Heart left ventricle (tissue), 16 donors: ENCODE results near the gene RNF181. TPM values are rescaled to one million over a fixed set of nuclear protein-coding genes. Genes with fewer than 3 reads are reported as not detected.

Experiments used
- ATAC-seq, 4 donors: fragments of 200-7000 bp; cut with Tn5 transposase; one replicate each; pipeline ENCODE4 v1.9.1; 2020 to 2022; ENCODE audit warnings: moderate library complexity in 4 of 4, mild to moderate bottlenecking in 3 of 4, moderate number of reproducible peaks in 1 of 4
- DNase-seq, 5 donors: peaks; one replicate each; pipeline ENCODE4 v3.0.0-alpha.2; 2020
- H3K27ac ChIP-seq, 12 donors: fragments of 200-600 bp; sonication (generic) in 4 of 12; one replicate each; pipeline versions ENCODE4 v1.5.0 to v1.8.0; 2016 to 2022; ENCODE audit warnings: mild to moderate bottlenecking in 2 of 12
- H3K27me3 ChIP-seq, 9 donors: fragments of 200-600 bp; sonication (generic) in 2 of 9; one replicate each; pipeline versions ENCODE4 v1.5.1 to v1.8.0; 2016 to 2022; ENCODE audit warnings: mild to moderate bottlenecking in 3 of 9
- H3K36me3 ChIP-seq, 9 donors: fragments of 200-600 bp; sonication (generic) in 2 of 9; one replicate each; pipeline versions ENCODE4 v1.5.0 to v1.8.0; 2018 to 2022; ENCODE audit warnings: mild to moderate bottlenecking in 2 of 9
- H3K4me1 ChIP-seq, 12 donors: fragments of 200-600 bp; sonication (generic) in 4 of 12; one replicate each; pipeline versions ENCODE4 v1.5.0 to v1.8.0; 2016 to 2022; ENCODE audit warnings: mild to moderate bottlenecking in 3 of 12
- H3K4me3 ChIP-seq, 12 donors: fragments of 200-600 bp; sonication (generic) in 4 of 12; one replicate each; pipeline versions ENCODE4 v1.5.0 to v1.8.0; 2017 to 2022; ENCODE audit warnings: mild to moderate bottlenecking in 9 of 12, moderate library complexity in 4 of 12
- H3K9me3 ChIP-seq, 12 donors: fragments of 200-600 bp; sonication (generic) in 4 of 12; one replicate each; pipeline versions ENCODE4 v1.5.0 to v1.8.0; 2016 to 2022; ENCODE audit warnings: mild to moderate bottlenecking in 1 of 12
- CTCF ChIP-seq, 12 donors: fragments of 200-600 bp; sonication (generic) in 4 of 12; IDR thresholded peaks; one replicate each; pipeline versions ENCODE4 v1.5.0 to v1.8.0; 2018 to 2022; ENCODE audit warnings: antibody characterized with exemption in 12 of 12, mild to moderate bottlenecking in 5 of 12
- POLR2A ChIP-seq, 2 donors: fragments of 450-650 bp; IDR thresholded peaks; one replicate each; pipeline ENCODE4 v1.6.1; 2017; ENCODE audit warnings: antibody characterized with exemption in 2 of 2, mild to moderate bottlenecking in 2 of 2, moderate library complexity in 2 of 2
- WGBS, 4 donors: extraction: QIAGEN DNeasy Blood & Tissue Kit in 2 of 4; methylation state at CpG; one replicate each; pipeline versions ENCODE4 v1.1.5 to v1.1.7; 2013 to 2018; 5-methylcytosine and 5-hydroxymethylcytosine counted together
- intact Hi-C, 10 donors: fragments of 100-400 bp; cut with DNase I; formaldehyde crosslinking; loops; one replicate each; pipeline versions ENCODE4 v1.11.1 to v1.14.2; 2022
- polyA plus RNA-seq, 2 donors: library from polyadenylated mRNA; stranded (reverse); fragments of 200-250 nt; gene quantifications; one replicate each; pipeline ENCODE4 v1.2.3, GENCODE V29; 2013
- total RNA-seq, 9 donors: library from RNA; depleted of rRNA in 2 of 9; stranded (reverse); fragments of >200 nt in 2 of 9; fragmentation: NEBNext Ultra II Directional in 3 of 9; extraction: Animal tissue kit (Norgen Biotek cat#: 25700) in 3 of 9; gene quantifications; one replicate each; pipeline versions ENCODE4 v1.1.0 to v1.2.4, GENCODE V29; 2016 to 2023
- donor health status: ischemic (EF 13 %, LVEDD 7.1; RV severe dilation, severe dysfunction).
- donor health status: healthy with polysubstance abuse.
- donor health status: DM: no; HTN: yes; CAD: no.
- donor health status: DM: no; HTN: no; CAD: no.
- donor health status: ischemic (EF 25% LVEDD 6.9; RV normal size, moderate dysfunction).
- donor health status: ischemic (EF 25% LVEDD 5.7; RV mildly dilated, moderate dysfunction).
- donor health status: healthy.
- donor health status: DM: yes; HTN: yes; CAD: no.
- donor health status: ischemic (EF 35%, LVEDD 5.7; RV mildly dilated, moderate dysfunction).
- donor health status: nonischemic (EF 11% LVEDD 7.7; RV severe dilation, severe dysfunction).
- donor health status: DM: yes; HTN: yes; CAD: no.
- donor health status: PGD.
- donor health status: ischemic (EF 29% LVEDD 5.4; RV normal size, mild dysfunction).
- donor health status: nonischemic (EF 23%, LVEDD 6.1; RV moderate dilation, normal function).

Gene RNF181
- total and polyA plus RNA-seq, 11 donors, result 77.7 to 235 (median 104) TPM

GRCh38 chr2:85621338-85621737, 25.8 kb downstream of the RNF181 start:
- WGBS, 4 donors, result 89 to 100% (median 97%) methylated on average over 1 of the region's 1 CpG
- H3K36me3 ChIP-seq, result peaks cover 0 to 87% (median 75%) of the 10 kb centered on the region in 9 donors
- H3K27ac ChIP-seq, result no peak overlapping the region
- H3K9me3 ChIP-seq, result no peaks in the 10 kb centered on the region
- no peak overlapping the region for H3K4me3 ChIP-seq
- H3K27me3 ChIP-seq, result no peaks in the 10 kb centered on the region
- peaks cover 3 to 38% (median 21%) of the 10 kb centered on the region in 12 donors for H3K4me1 ChIP-seq
- no peak for TF ChIP-seq POLR2A (IDR thresholded peaks at IDR 0.05)
- no peak for TF ChIP-seq CTCF (IDR thresholded peaks at IDR 0.05)
- no peak for ATAC-seq
- DNase-seq, result no peak
- intact Hi-C loops, result no loop called here

DNA sequence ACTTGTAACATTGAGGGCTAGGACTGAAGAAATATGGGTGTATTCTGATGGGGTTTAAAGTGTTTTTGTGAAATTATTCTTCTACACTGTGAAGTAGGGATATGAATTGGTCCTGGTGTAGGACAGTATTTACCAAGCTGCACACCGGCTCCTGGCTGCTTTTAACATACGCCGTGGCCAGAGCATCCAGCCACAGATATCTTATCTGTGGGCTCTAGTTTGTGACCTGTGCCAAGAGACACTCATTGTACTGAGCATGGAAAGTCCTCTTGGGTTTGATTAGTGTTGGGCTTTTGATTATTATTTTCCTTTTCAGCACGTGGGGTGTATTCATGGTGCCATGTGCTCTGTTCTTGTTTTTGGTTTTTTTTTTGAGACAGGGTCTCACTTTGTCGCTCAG, 28.4 kb downstream of the RNF181 start:
- H3K4me3 ChIP-seq, result no peak overlapping the region
- no peaks in the 10 kb centered on the region for H3K9me3 ChIP-seq
- no peaks in the 10 kb centered on the region for H3K27me3 ChIP-seq
- TF ChIP-seq CTCF (IDR thresholded peaks at IDR 0.05) (no peak), POLR2A (IDR thresholded peaks at IDR 0.05) (no peak)
- ATAC-seq (peak; percentile 85 to 93 (median 88)), DNase-seq (peak in 1 of 5 donors; percentile 54)
- peak overlapping the region in 3 of 12 donors; percentile 11 to 52 (median 12) for H3K27ac ChIP-seq
- peaks cover 0 to 19% (median 6%) of the 10 kb centered on the region in 12 donors for H3K4me1 ChIP-seq
- intact Hi-C loops, result no loop called here
- WGBS, 4 donors, result 44 to 49% (median 44%) methylated on average over 5 of the region's 5 CpGs
- peaks cover 0 to 100% (median 98%) of the 10 kb centered on the region in 9 donors for H3K36me3 ChIP-seq

DNA sequence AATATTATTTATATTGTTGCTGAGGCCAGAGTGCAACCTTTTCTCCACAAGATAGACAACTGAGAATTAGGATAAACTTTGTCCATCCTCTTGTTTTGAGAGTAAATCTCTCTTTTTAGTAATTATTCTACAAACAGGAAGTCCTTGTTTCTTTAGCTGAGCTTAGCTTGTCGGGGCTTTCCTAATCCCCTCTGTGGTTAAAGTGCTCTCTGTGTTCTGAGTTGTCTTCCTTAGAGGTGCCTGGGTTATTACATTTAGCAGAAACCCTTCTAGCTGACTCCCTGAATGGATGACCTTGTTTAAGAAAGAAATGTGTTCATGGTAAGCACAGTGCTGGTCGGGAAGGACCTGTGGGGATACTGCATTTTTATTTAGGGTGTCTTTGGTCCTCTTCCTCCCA, 33.1 kb downstream of the RNF181 start:
- Histone ChIP-seq H3K4me3 (no peak overlapping the region), H3K36me3 (peaks cover 2 to 100% (median 98%) of the 10 kb centered on the region in 9 donors), H3K27ac (no peak overlapping the region), H3K4me1 (peaks cover 0 to 14% (median 6%) of the 10 kb centered on the region in 12 donors), H3K9me3 (no peaks in the 10 kb centered on the region), H3K27me3 (no peaks in the 10 kb centered on the region)
- ATAC-seq, result no peak
- intact Hi-C loops, result no loop called here
- 69 to 80% (median 74%) methylated on average over 2 of the region's 2 CpGs for WGBS, 4 donors
- no peak for DNase-seq
- TF ChIP-seq POLR2A (IDR thresholded peaks at IDR 0.05), result no peak
- TF ChIP-seq CTCF (IDR thresholded peaks at IDR 0.05), result no peak

DNA sequence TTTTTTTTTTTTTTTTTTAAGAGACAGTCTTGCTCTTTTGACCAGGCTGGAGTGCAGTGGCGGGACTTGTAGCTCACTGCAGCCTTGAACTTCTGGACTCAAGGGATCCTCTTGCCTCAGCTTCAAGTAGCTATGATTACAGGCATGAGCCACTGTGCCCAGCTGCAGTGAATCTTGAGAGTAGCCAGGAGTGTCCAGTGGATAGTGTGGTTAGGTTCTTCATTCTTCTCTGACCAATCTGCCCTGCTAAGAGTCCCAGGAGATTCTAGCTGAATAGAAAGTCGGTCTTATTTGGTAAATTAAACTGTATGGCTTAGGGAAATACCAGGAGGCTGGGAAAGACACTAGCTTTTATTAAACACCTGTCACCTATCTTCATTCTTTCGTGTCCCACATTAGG, 35.8 kb downstream of the RNF181 start:
- no peak overlapping the region for H3K27ac ChIP-seq
- intact Hi-C loops, result loop anchor here in 2 of 10 donors (10.0 kb wide), 2 partner anchors 183 to 453 kb away; no protein-coding TSS in a partner anchor
- H3K4me3 ChIP-seq, result no peak overlapping the region
- 90 to 93% (median 90%) methylated on average over 3 of the region's 3 CpGs for WGBS, 4 donors
- no peaks in the 10 kb centered on the region for H3K27me3 ChIP-seq
- DNase-seq (no peak), ATAC-seq (no peak)
- H3K9me3 ChIP-seq, result no peaks in the 10 kb centered on the region
- peaks cover 5 to 98% (median 95%) of the 10 kb centered on the region in 9 donors for H3K36me3 ChIP-seq
- H3K4me1 ChIP-seq, result peaks cover 0 to 8% (median 0%) of the 10 kb centered on the region in 12 donors
- TF ChIP-seq POLR2A (IDR thresholded peaks at IDR 0.05), result no peak
- no peak for TF ChIP-seq CTCF (IDR thresholded peaks at IDR 0.05)
